ENCODE data around the gene SLC22A8. TPM values are rescaled to one million over a fixed set of nuclear protein-coding genes. Genes with fewer than 3 reads are reported as not detected.
A peak's percentile ranks its signal among the peaks of the same experiment; 100 is the strongest.

SLC22A8 gene
- total and polyA plus RNA-seq, 4 donors: 0.46 to 95.5 (median 29.0) TPM

- H3K9me3 ChIP-seq (ENCODE audit: control insufficient read depth, insufficient read depth, low read length): no peaks in the 10 kb centered on the region
- no peak overlapping the region for H3K4me3 ChIP-seq (ENCODE audit: low read depth, low read length)
- no peaks in the 10 kb centered on the region for H3K27me3 ChIP-seq (ENCODE audit: control insufficient read depth, insufficient read depth, low read length)
- no peak overlapping the region for H3K27ac ChIP-seq (ENCODE audit: low read depth, low read length)
- no peaks in the 10 kb centered on the region for H3K4me1 ChIP-seq (ENCODE audit: control insufficient read depth, insufficient read depth, low read length)
- no CpG with 5 or more reads among the region's 2 CpGs for WGBS (ENCODE audit: insufficient coverage)
- no peaks in the 10 kb centered on the region for H3K36me3 ChIP-seq (ENCODE audit: control insufficient read depth, insufficient read depth, low read length)
- no peak for DNase-seq (ENCODE audit: low read depth in 4 of 6, low spot score in 6 of 6)
Measured at GRCh38 chr11:62965574-62965973, 50.1 kb downstream of the SLC22A8 start.

GRCh38 chr11:62962391-62962790 is 53.2 kb downstream of the SLC22A8 start:
- Histone ChIP-seq H3K27me3 (ENCODE audit: control insufficient read depth, insufficient read depth, low read length) (no peaks in the 10 kb centered on the region), H3K4me1 (ENCODE audit: control insufficient read depth, insufficient read depth, low read length) (peaks cover 8% of the 10 kb centered on the region), H3K36me3 (ENCODE audit: control insufficient read depth, insufficient read depth, low read length) (no peaks in the 10 kb centered on the region), H3K9me3 (ENCODE audit: control insufficient read depth, insufficient read depth, low read length) (no peaks in the 10 kb centered on the region), H3K27ac (ENCODE audit: low read depth, low read length) (no peak overlapping the region), H3K4me3 (ENCODE audit: low read depth, low read length) (no peak overlapping the region)
- WGBS (ENCODE audit: insufficient coverage): 40% methylated on average over 1 of the region's 3 CpGs
- DNase-seq (ENCODE audit: low read depth in 4 of 6, low spot score in 6 of 6): peak in 3 of 6 donors; percentile 36 to 75 (median 61)

DNA sequence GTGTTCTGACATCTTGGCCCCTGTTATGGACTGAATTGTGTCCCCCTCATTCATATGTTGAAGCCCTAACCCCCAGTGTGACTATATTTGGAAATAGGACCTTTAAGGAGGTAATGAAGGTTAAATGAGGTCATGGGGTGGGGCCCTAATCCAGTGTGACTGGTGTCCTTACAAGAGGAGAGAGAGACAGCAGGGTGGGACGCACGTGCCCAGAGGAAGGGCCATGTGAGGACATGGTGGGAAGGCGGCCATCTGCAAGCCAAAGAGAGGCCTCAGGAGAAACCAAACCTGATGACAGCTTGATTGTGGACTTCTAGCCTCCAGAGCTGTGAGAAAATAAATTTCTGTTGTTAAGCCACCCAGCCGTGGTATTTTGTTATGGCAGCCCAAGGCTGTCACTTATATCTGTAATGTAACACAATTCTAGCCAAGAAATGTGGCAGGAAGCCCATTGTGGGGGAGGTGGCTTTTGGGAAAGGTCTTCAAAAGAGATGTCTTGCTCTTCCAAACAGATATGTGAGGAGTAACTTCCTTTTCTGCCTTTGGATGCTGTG is 54.5 kb downstream of the SLC22A8 start:
- peaks cover 8% of the 10 kb centered on the region for H3K4me1 ChIP-seq (ENCODE audit: control insufficient read depth, insufficient read depth, low read length)
- H3K4me3 ChIP-seq (ENCODE audit: low read depth, low read length): no peak overlapping the region
- no peaks in the 10 kb centered on the region for H3K36me3 ChIP-seq (ENCODE audit: control insufficient read depth, insufficient read depth, low read length)
- WGBS (ENCODE audit: insufficient coverage): 87% methylated on average over 3 of the region's 4 CpGs
- DNase-seq (ENCODE audit: low read depth in 4 of 6, low spot score in 6 of 6): no peak
- no peak overlapping the region for H3K27ac ChIP-seq (ENCODE audit: low read depth, low read length)
- no peaks in the 10 kb centered on the region for H3K9me3 ChIP-seq (ENCODE audit: control insufficient read depth, insufficient read depth, low read length)
- no peaks in the 10 kb centered on the region for H3K27me3 ChIP-seq (ENCODE audit: control insufficient read depth, insufficient read depth, low read length)

GRCh38 chr11:62959422-62959980 is 56.1 kb downstream of the SLC22A8 start:
- Histone ChIP-seq H3K4me3 (ENCODE audit: low read depth, low read length) (no peak overlapping the region), H3K27me3 (ENCODE audit: control insufficient read depth, insufficient read depth, low read length) (no peaks in the 10 kb centered on the region), H3K9me3 (ENCODE audit: control insufficient read depth, insufficient read depth, low read length) (no peaks in the 10 kb centered on the region), H3K4me1 (ENCODE audit: control insufficient read depth, insufficient read depth, low read length) (peaks cover 8% of the 10 kb centered on the region), H3K36me3 (ENCODE audit: control insufficient read depth, insufficient read depth, low read length) (no peaks in the 10 kb centered on the region), H3K27ac (ENCODE audit: low read depth, low read length) (peak overlapping the region; percentile 54)
- WGBS (ENCODE audit: insufficient coverage): 100% methylated on average over 1 of the region's 1 CpG
- DNase-seq (ENCODE audit: low read depth in 4 of 6, low spot score in 6 of 6): no peak

GRCh38 chr11:62958547-62959421 is 56.9 kb downstream of the SLC22A8 start:
- H3K27ac ChIP-seq (ENCODE audit: low read depth, low read length): peak overlapping the region; percentile 54
- DNase-seq (ENCODE audit: low read depth in 4 of 6, low spot score in 6 of 6): peak in 3 of 6 donors; percentile 23 to 81 (median 71)
- H3K4me3 ChIP-seq (ENCODE audit: low read depth, low read length): no peak overlapping the region

DNA sequence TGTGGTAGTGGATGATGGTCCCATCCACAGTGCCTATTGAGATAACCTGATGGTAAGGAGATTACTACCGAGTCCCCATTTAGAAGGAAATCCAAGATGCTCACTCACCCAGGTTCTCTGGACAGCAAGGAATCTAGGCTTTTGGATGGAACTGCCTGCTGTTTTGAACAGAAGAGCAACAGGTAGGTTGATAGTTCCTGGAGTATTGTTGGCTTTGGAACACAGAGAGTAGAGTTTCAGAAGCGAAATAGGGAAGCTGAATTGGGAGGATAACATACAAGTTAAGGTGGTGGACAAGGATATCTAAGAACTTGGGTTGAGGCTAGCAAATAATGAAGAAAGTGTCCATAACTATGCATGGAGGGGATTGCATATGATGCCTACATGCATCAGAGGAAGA is 58.5 kb downstream of the SLC22A8 start:
- Histone ChIP-seq H3K4me1 (ENCODE audit: control insufficient read depth, insufficient read depth, low read length) (peaks cover 8% of the 10 kb centered on the region), H3K27me3 (ENCODE audit: control insufficient read depth, insufficient read depth, low read length) (no peaks in the 10 kb centered on the region), H3K27ac (ENCODE audit: low read depth, low read length) (no peak overlapping the region), H3K9me3 (ENCODE audit: control insufficient read depth, insufficient read depth, low read length) (no peaks in the 10 kb centered on the region), H3K36me3 (ENCODE audit: control insufficient read depth, insufficient read depth, low read length) (no peaks in the 10 kb centered on the region), H3K4me3 (ENCODE audit: low read depth, low read length) (no peak overlapping the region)
- no peak for DNase-seq (ENCODE audit: low read depth in 4 of 6, low spot score in 6 of 6)
- WGBS (ENCODE audit: insufficient coverage): 89% methylated on average over 1 of the region's 2 CpGs

More at GRCh38 chr11:62958547-62959421, 56.9 kb downstream of the SLC22A8 start:
- Histone ChIP-seq H3K9me3 (ENCODE audit: control insufficient read depth, insufficient read depth, low read length) (no peaks in the 10 kb centered on the region), H3K4me1 (ENCODE audit: control insufficient read depth, insufficient read depth, low read length) (peaks cover 8% of the 10 kb centered on the region), H3K36me3 (ENCODE audit: control insufficient read depth, insufficient read depth, low read length) (no peaks in the 10 kb centered on the region), H3K27me3 (ENCODE audit: control insufficient read depth, insufficient read depth, low read length) (no peaks in the 10 kb centered on the region)
- 34% methylated on average over 8 of the region's 11 CpGs for WGBS (ENCODE audit: insufficient coverage)

DNA sequence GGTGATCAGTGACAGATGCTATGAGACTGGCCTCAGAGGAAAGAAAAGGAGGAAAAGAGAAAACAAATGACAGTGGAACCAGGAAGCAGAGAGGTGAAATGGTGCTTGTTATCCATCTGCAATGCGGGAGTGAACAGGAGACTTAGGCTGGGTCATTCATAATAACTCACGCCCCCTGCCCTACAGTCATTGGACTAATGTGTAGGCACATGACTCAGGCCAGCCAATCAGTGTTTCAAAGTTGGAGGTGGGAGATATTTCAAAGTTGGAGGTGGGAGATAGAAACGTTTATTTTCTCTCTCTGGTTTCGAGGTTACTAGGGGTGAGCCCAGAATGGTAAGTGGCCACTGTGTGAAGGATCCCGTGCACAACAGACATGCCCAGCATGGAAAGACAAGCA is 61.2 kb downstream of the SLC22A8 start:
- Histone ChIP-seq H3K27me3 (ENCODE audit: control insufficient read depth, insufficient read depth, low read length) (no peaks in the 10 kb centered on the region), H3K9me3 (ENCODE audit: control insufficient read depth, insufficient read depth, low read length) (no peaks in the 10 kb centered on the region), H3K4me1 (ENCODE audit: control insufficient read depth, insufficient read depth, low read length) (peaks cover 4% of the 10 kb centered on the region), H3K4me3 (ENCODE audit: low read depth, low read length) (no peak overlapping the region), H3K27ac (ENCODE audit: low read depth, low read length) (no peak overlapping the region), H3K36me3 (ENCODE audit: control insufficient read depth, insufficient read depth, low read length) (no peaks in the 10 kb centered on the region)
- WGBS (ENCODE audit: insufficient coverage): 94% methylated on average over 3 of the region's 5 CpGs
- DNase-seq (ENCODE audit: low read depth in 4 of 6, low spot score in 6 of 6): no peak

GRCh38 chr11:62953811-62954210 is 61.8 kb downstream of the SLC22A8 start:
- no peaks in the 10 kb centered on the region for H3K27me3 ChIP-seq (ENCODE audit: control insufficient read depth, insufficient read depth, low read length)
- no peaks in the 10 kb centered on the region for H3K36me3 ChIP-seq (ENCODE audit: control insufficient read depth, insufficient read depth, low read length)
- no peaks in the 10 kb centered on the region for H3K4me1 ChIP-seq (ENCODE audit: control insufficient read depth, insufficient read depth, low read length)
- H3K4me3 ChIP-seq (ENCODE audit: low read depth, low read length): no peak overlapping the region
- DNase-seq (ENCODE audit: low read depth in 4 of 6, low spot score in 6 of 6): no peak
- H3K27ac ChIP-seq (ENCODE audit: low read depth, low read length): no peak overlapping the region
- H3K9me3 ChIP-seq (ENCODE audit: control insufficient read depth, insufficient read depth, low read length): no peaks in the 10 kb centered on the region
- 98% methylated on average over 4 of the region's 4 CpGs for WGBS (ENCODE audit: insufficient coverage)

GRCh38 chr11:62948765-62949320 is 66.8 kb downstream of the SLC22A8 start:
- Histone ChIP-seq H3K36me3 (ENCODE audit: control insufficient read depth, insufficient read depth, low read length) (no peaks in the 10 kb centered on the region), H3K27ac (ENCODE audit: low read depth, low read length) (no peak overlapping the region), H3K4me1 (ENCODE audit: control insufficient read depth, insufficient read depth, low read length) (no peaks in the 10 kb centered on the region), H3K27me3 (ENCODE audit: control insufficient read depth, insufficient read depth, low read length) (no peaks in the 10 kb centered on the region), H3K9me3 (ENCODE audit: control insufficient read depth, insufficient read depth, low read length) (no peaks in the 10 kb centered on the region), H3K4me3 (ENCODE audit: low read depth, low read length) (no peak overlapping the region)
- 82% methylated on average over 5 of the region's 7 CpGs for WGBS (ENCODE audit: insufficient coverage)
- DNase-seq (ENCODE audit: low read depth in 4 of 6, low spot score in 6 of 6): no peak

Measured in spinal cord (tissue), 10 donors.